Stimulated activated CD4-positive, alpha-beta T cell treated with anti-CD3 and anti-CD28 coated beads, Interleukin-1b, Interleukin-23, amount 100 ng/mL, for 24 hours (primary cell): ENCODE measurements around the gene ASCL2.
"Not testable (repeated sequence)": the region's sequence is repeated elsewhere in the genome, so short reads cannot be mapped to it uniquely, and the experiment has no call there.

Source experiments
- DNase-seq, 4 experiments: peaks; one replicate each; pipeline ENCODE4 v3.0.0-alpha.2; 2020; ENCODE audit warnings: low read depth in 4 of 4, low spot score in 1 of 4

The ASCL2 gene

GRCh38 chr11:2298795-2299761 is 28.7 kb upstream of the ASCL2 start:
- DNase-seq, result no peak

GRCh38 chr11:2298131-2298794 is 27.9 kb upstream of the ASCL2 start:
- DNase-seq, result no peak

GRCh38 chr11:2297623-2298030 is 27.2 kb upstream of the ASCL2 start:
- no peak for DNase-seq

- DNase-seq, result no peak
These were observed 26.7 kb upstream of the ASCL2 start for GRCh38 chr11:2296913-2297622.

GRCh38 chr11:2295971-2296912 is 25.9 kb upstream of the ASCL2 start:
- no peak for DNase-seq

- DNase-seq, result no peak
These were observed 24.5 kb upstream of the ASCL2 start for GRCh38 chr11:2294926-2295290.

- DNase-seq, result no peak
These were observed 23.9 kb upstream of the ASCL2 start for GRCh38 chr11:2293984-2294925.

- no peak for DNase-seq
These were observed 23.2 kb upstream of the ASCL2 start for GRCh38 chr11:2293531-2293971.

- DNase-seq, result no peak
These were observed 20.0 kb upstream of the ASCL2 start for GRCh38 chr11:2290351-2290841.

GRCh38 chr11:2289859-2290258 is 19.5 kb upstream of the ASCL2 start:
- DNase-seq, result no peak

GRCh38 chr11:2289350-2289749 is 19.0 kb upstream of the ASCL2 start:
- no peak for DNase-seq

GRCh38 chr11:2287091-2287490 is 16.7 kb upstream of the ASCL2 start:
- no peak for DNase-seq

GRCh38 chr11:2286350-2286749 is 16.0 kb upstream of the ASCL2 start:
- DNase-seq, result not testable (repeated sequence)

- no peak for DNase-seq
These were observed 9.8 kb upstream of the ASCL2 start for GRCh38 chr11:2280208-2280607.

GRCh38 chr11:2277933-2278523 is 7.6 kb upstream of the ASCL2 start:
- no peak for DNase-seq

- DNase-seq, result no peak
These were observed 6.6 kb upstream of the ASCL2 start for GRCh38 chr11:2277008-2277346.

GRCh38 chr11:2276280-2277007 is 6.1 kb upstream of the ASCL2 start:
- DNase-seq, result no peak
